Measurements from ENCODE around the gene NAMPT. TPM values are rescaled to one million over a fixed set of nuclear protein-coding genes. Genes with fewer than 3 reads are reported as not detected.

The NAMPT gene
- total and polyA plus RNA-seq, 8 donors, result 17.1 to 209 (median 125) TPM

DNA sequence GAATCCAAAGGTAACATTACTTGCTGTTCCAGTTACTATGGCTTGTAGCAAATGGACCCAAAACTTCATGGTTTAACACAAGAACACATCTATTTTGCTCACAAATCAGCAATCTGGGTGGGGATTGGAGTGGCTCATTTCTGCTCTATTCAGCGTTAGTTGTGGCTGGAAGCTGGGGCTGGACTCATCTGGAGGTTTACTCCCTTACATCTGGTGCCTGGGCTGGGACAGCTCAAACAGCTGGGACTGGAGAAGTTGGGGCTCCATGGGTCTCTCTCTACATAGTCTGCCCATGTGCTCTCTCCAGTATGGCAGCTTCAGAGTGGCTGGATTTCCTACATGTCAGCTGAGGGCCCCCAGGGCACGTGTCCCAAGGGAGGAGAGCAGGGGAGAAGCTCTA, 33.7 kb upstream of the NAMPT start:
- WGBS, 5 donors, result 64 to 87% (median 73%) methylated on average over 2 of the region's 2 CpGs
- H3K4me1 ChIP-seq, result no peaks in the 10 kb centered on the region
- DNase-seq, result no peak

DNA sequence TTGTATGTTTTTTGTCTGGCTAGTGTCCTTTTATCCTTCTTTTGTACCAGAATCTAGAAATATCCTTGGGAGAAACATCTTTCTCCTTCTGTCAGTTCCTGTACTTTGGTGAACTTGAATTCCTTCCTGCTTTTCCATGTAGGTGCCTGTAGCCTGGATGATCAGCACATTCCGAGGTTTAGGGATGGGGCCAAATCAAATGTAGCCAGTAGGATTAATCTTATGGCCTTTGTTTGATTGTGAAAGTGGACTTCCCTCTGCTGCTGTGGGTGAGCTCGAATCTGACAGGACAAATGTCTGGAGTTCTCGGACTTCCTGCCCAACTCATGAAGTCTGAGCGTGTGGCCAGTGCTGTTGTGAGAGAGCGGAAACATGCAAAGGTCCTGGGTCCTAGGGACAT, 33.2 kb upstream of the NAMPT start:
- Histone ChIP-seq H3K4me3 (no peak overlapping the region), H3K4me1 (no peaks in the 10 kb centered on the region), H3K27ac (no peak overlapping the region), H3K36me3 (no peaks in the 10 kb centered on the region), H3K27me3 (peaks cover 0 to 11% (median 0%) of the 10 kb centered on the region in 3 donors), H3K9me3 (no peaks in the 10 kb centered on the region)
- DNase-seq, result no peak
- intact Hi-C loops (cut with DNase I; ENCODE audit: low total_unique reads), result no loop called here
- WGBS, 5 donors, result 72 to 88% (median 72%) methylated on average over 5 of the region's 5 CpGs
- TF ChIP-seq, protein P1, sequence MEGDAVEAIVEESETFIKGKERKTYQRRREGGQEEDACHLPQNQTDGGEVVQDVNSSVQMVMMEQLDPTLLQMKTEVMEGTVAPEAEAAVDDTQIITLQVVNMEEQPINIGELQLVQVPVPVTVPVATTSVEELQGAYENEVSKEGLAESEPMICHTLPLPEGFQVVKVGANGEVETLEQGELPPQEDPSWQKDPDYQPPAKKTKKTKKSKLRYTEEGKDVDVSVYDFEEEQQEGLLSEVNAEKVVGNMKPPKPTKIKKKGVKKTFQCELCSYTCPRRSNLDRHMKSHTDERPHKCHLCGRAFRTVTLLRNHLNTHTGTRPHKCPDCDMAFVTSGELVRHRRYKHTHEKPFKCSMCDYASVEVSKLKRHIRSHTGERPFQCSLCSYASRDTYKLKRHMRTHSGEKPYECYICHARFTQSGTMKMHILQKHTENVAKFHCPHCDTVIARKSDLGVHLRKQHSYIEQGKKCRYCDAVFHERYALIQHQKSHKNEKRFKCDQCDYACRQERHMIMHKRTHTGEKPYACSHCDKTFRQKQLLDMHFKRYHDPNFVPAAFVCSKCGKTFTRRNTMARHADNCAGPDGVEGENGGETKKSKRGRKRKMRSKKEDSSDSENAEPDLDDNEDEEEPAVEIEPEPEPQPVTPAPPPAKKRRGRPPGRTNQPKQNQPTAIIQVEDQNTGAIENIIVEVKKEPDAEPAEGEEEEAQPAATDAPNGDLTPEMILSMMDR (IDR thresholded peaks at IDR 0.05), result no peak
- TF ChIP-seq POLR2AphosphoS5 (IDR thresholded peaks at IDR 0.05) (no peak), EP300 (IDR thresholded peaks at IDR 0.05) (no peak), POLR2A (IDR thresholded peaks at IDR 0.05) (no peak)

More for the DNA sequence above, 33.7 kb upstream of the NAMPT start:
- intact Hi-C loops (cut with DNase I; ENCODE audit: low total_unique reads), result no loop called here
- peaks cover 0 to 11% (median 0%) of the 10 kb centered on the region in 3 donors for H3K27me3 ChIP-seq
- no peak overlapping the region for H3K4me3 ChIP-seq
- no peak overlapping the region for H3K27ac ChIP-seq
- no peaks in the 10 kb centered on the region for H3K9me3 ChIP-seq
- H3K36me3 ChIP-seq, result no peaks in the 10 kb centered on the region
- TF ChIP-seq, protein P1 (IDR thresholded peaks at IDR 0.05), result no peak
- TF ChIP-seq POLR2A (IDR thresholded peaks at IDR 0.05) (no peak), EP300 (IDR thresholded peaks at IDR 0.05) (no peak), POLR2AphosphoS5 (IDR thresholded peaks at IDR 0.05) (no peak)

- Histone ChIP-seq H3K4me1 (no peaks in the 10 kb centered on the region), H3K4me3 (no peak overlapping the region), H3K36me3 (no peaks in the 10 kb centered on the region), H3K9me3 (no peaks in the 10 kb centered on the region), H3K27me3 (peaks cover 0 to 11% (median 0%) of the 10 kb centered on the region in 3 donors), H3K27ac (no peak overlapping the region)
- intact Hi-C loops (cut with DNase I; ENCODE audit: low total_unique reads), result no loop called here
- DNase-seq, result no peak
- TF ChIP-seq EP300 (IDR thresholded peaks at IDR 0.05) (no peak), POLR2A (IDR thresholded peaks at IDR 0.05) (no peak), POLR2AphosphoS5 (IDR thresholded peaks at IDR 0.05) (no peak)
- TF ChIP-seq, protein P1 (IDR thresholded peaks at IDR 0.05), result no peak
These were observed 32.2 kb upstream of the NAMPT start for GRCh38 chr7:106316947-106317346.

- Histone ChIP-seq H3K36me3 (no peaks in the 10 kb centered on the region), H3K4me3 (no peak overlapping the region), H3K9me3 (no peaks in the 10 kb centered on the region), H3K27ac (peak overlapping the region in 2 of 5 donors; percentile 56 to 68), H3K27me3 (peaks cover 0 to 6% (median 0%) of the 10 kb centered on the region in 3 donors), H3K4me1 (no peaks in the 10 kb centered on the region)
- 82 to 99% (median 95%) methylated on average over 2 of the region's 2 CpGs for WGBS, 5 donors
- intact Hi-C loops (cut with DNase I; ENCODE audit: low total_unique reads), result no loop called here
- DNase-seq, result no peak
- TF ChIP-seq POLR2AphosphoS5 (IDR thresholded peaks at IDR 0.05), result no peak
These were observed 30.1 kb upstream of the NAMPT start for GRCh38 chr7:106314875-106315274.

DNA sequence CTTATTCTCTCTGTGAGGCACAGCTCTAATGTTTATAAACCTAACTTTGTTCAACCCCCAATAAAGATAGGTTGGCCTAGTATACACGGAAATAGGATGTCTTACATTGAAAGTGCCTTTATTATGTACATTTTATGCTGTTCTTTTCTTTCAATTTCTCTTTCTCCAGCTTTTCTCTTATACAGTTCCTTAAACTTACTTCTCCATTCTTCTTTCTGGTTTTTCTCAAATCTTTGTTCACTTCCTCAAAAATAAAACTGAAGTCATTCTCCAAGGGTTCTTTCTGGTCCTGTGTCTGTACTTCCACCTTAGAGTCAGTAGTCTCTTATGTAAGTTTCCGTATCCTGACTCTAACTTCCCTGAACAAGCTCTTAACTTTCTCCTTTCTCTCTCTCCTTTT, 29.2 kb upstream of the NAMPT start:
- no peaks in the 10 kb centered on the region for H3K9me3 ChIP-seq
- peaks cover 0 to 6% (median 0%) of the 10 kb centered on the region in 3 donors for H3K27me3 ChIP-seq
- no peaks in the 10 kb centered on the region for H3K36me3 ChIP-seq
- DNase-seq, result no peak
- 38 to 71% (median 64%) methylated on average over 2 of the region's 2 CpGs for WGBS, 5 donors
- TF ChIP-seq POLR2AphosphoS5 (IDR thresholded peaks at IDR 0.05), result no peak
- TF ChIP-seq POLR2A (IDR thresholded peaks at IDR 0.05), result no peak
- TF ChIP-seq EP300 (IDR thresholded peaks at IDR 0.05), result no peak
- TF ChIP-seq, protein P1 (IDR thresholded peaks at IDR 0.05), result no peak
- no peak overlapping the region for H3K4me3 ChIP-seq
- H3K4me1 ChIP-seq, result no peaks in the 10 kb centered on the region
- H3K27ac ChIP-seq, result peak overlapping the region in 2 of 5 donors; percentile 56 to 68
- intact Hi-C loops (cut with DNase I; ENCODE audit: low total_unique reads), result no loop called here
